GM21737 (cell line): ENCODE data around the gene P3H4.
"Not testable (repeated sequence)": the region's sequence is repeated elsewhere in the genome, so short reads cannot be mapped to it uniquely, and the experiment has no call there.

Experiments
- ATAC-seq: cut with Tn5 transposase; IDR thresholded peaks from one replicate; pipeline ENCODE4 v1.9.1; 2021; ENCODE audit warnings: mild to moderate bottlenecking, moderate library complexity; ENCODE audit not compliant: unreplicated experiment

P3H4 gene

GRCh38 chr17:41796121-41796895 lies 15.4 kb downstream of the P3H4 start:
- ATAC-seq: no peak

DNA sequence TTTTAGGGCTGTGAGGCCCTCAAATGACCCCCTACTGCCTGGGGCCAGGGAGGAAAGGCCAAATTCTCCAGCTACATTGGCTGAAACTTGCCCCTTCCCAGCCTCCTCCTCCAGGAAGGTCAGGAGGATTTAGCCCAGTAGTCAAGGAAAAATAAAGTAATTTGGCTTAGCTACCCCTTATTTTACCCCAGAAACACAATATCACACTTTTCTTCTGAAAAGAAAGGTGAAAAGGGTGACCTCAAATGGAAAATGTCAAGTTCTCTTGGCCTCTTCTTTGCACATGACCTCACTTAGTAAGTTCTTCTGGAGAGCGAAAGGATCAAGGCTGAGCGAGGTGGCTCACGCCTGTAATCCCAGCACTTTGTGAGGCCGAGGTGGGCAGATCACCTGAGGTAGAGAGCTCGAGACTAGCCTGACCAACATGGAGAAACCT lies 17.2 kb downstream of the P3H4 start:
- no peak for ATAC-seq

DNA sequence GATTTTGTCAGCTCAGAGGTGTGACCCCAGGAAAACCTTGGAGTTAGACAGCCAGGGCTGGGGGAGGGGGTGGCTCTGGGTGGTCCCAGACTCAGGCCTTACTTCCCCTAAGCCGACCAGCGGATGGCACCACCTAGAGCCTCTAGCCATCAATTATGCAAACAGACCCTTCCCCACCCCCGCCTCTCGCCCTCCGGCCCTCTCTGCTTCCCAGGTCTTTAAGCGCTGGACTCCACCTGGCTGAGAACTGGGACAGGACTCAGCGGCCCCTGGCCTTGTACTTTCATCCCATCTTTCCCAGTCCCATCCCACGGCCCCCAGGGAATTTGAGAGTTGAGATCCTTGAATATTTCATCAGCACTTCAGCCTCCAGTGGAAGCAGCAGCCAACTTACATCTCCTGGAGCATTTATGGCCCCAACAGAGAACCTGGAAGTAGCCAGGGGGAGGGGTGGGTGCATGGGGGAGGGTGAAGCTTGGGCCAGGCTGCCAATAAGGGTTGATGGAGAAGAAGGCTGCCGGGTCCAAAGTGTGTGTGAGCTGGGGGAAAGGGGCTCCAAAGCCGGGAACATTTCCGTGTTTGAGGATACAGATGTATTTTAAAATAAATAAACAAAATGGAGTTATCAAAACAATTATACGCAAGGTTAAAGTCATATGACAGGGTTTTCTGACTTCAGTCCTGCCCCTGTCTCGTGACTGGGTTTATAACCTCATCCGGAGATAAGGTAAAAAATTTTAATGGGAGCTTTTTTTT lies 17.8 kb downstream of the P3H4 start:
- ATAC-seq: no peak

- no peak for ATAC-seq
These were observed 18.6 kb downstream of the P3H4 start for GRCh38 chr17:41792845-41793783.

DNA sequence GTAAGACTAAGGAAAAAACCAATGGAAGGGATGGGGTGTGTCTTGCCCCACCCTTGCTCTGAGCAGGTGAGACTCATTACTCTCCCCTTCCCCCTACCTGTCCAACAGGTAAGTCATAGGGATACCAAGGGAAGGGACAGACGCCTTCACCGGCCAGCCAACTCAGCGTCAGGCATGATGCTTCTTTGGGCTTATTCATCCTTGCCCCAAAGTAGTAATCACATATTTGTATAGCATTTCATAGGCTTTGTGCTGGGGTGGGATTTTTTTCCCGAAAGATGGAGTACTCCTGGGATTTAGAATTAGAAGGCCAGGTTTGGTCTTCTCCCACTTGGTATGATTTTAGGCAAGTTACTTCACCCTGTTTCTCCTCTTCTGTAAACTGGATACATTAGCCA lies 24.7 kb downstream of the P3H4 start:
- no peak for ATAC-seq

GRCh38 chr17:41786227-41787020 lies 25.3 kb downstream of the P3H4 start, which contains the start of gene JUP:
JUP (minus strand) TSS chr17:41786711; CDS start chr17:41771854, 14,857 bp downstream.
- ATAC-seq: peak; percentile 73

- ATAC-seq: no peak
These were observed 25.9 kb downstream of the P3H4 start for GRCh38 chr17:41785859-41786226.

DNA sequence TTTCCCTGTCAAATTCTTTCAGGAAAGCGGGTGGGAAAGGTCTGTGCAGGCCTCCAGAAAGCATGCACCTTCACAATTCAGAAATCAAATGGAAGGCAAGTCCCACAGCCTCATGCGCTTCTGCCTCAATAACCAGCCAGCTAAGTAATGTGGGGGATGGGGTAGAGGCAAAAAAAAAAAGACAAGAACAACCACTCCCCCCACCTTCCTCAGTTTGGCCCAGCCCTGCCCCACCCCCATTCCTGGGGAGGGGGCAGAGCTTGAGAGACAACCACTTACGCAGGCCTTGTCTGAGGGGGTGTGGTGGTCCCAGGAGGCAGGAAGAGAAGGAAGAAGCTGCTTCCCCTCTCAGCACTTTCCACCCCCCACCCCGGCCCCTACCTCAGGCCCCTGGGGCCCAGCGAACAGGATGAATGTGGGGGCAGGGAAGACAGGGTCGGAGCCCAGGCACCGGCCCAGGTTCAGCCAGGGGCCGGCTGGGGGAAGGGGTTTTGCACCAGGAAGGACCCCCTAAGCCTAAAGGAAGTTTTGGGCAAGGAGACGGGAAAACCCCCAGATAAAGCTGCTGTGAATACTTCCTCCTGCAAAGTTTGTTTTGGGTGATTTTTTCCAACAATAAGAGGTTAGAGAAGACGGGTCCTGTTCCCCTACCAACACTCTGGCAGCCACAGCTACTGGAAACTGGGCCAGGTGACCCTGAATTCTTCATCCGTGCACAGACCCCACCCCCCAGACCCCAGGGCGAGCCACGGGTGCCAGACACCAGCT lies 26.5 kb downstream of the P3H4 start:
- ATAC-seq: no peak

- no peak for ATAC-seq
These were observed 27.5 kb downstream of the P3H4 start for GRCh38 chr17:41784207-41784744.

DNA sequence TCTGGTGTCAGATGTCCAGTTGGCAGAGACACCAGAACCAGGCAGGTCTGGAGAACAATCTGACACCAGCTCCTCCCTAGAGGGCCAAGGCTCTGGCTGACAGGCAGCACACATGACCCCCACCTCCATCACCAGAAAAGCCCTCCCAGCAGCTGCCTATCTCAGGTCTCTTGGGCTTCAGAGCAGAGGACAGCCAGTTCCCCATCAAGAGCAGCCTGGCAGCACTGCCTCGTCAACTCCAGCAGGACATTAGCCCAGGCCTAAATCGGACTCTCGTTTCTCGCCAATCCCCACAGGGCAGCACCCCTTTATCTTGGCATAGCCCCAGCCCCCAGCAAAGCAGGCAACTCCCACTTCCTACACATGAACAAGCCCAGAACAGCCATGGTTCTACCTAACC lies 29.6 kb downstream of the P3H4 start:
- no peak for ATAC-seq

GRCh38 chr17:41781404-41782110 lies 30.2 kb downstream of the P3H4 start:
- no peak for ATAC-seq

GRCh38 chr17:41779954-41780353 lies 31.8 kb downstream of the P3H4 start:
- no peak for ATAC-seq

- ATAC-seq: no peak
These were observed 34.1 kb downstream of the P3H4 start for GRCh38 chr17:41777574-41778188.

DNA sequence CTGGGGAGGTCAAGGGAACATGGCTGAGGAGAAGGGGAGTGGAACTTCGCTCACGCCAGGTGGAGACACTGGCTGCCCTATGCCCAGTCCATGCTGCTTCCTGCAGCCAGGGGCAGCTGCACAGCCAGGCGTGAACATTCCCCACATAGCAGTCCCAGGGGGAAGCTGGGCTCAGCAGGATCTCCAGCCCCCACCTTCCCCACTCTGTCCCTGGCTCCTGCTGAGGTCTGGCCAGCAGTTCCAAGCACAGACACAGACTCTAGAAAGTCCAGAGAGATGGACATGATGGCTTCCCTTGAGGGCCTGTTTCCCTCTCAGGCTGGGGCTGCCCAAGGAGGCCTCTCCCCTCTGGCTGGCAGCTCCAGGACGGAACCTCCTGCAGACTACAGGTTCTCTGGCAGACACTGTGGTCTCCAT lies 34.6 kb downstream of the P3H4 start:
- ATAC-seq: no peak

GRCh38 chr17:41776262-41776900 lies 35.4 kb downstream of the P3H4 start:
- ATAC-seq: not testable (repeated sequence)

GRCh38 chr17:41775394-41776226 lies 36.1 kb downstream of the P3H4 start:
- no peak for ATAC-seq

- no peak for ATAC-seq
These were observed 38.0 kb downstream of the P3H4 start for GRCh38 chr17:41773731-41774193.
